ENCODE results near the gene ZNF423.

ZNF423 gene

DNA sequence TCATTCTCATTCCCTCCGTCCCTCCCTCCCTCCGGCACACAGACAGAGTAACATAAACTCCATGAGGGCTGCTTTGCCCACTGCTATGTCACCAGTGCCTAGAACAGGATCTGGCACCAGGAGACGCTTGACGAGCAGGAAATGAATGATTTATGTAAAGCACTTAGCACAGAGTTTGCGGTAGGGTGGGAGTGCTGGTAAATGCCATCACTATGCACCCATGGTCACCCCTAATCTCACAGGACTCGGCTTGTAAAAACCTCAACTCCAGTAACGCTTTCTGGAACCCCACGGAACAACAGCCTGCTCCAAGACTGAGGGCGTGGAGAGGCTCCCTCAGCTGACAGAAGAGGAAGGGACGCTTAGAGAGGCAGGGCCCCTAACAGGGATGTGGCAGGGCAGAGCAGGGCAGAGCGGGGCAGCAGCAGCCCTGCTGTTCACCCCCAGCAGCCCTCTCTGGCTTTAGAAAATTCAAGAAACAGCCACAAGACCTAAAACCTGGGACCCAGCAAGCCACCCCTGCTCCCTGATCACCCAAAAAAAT is 325.4 kb downstream of the ZNF423 start:
- DNase-seq (ENCODE audit: low spot score) = no peak

DNA sequence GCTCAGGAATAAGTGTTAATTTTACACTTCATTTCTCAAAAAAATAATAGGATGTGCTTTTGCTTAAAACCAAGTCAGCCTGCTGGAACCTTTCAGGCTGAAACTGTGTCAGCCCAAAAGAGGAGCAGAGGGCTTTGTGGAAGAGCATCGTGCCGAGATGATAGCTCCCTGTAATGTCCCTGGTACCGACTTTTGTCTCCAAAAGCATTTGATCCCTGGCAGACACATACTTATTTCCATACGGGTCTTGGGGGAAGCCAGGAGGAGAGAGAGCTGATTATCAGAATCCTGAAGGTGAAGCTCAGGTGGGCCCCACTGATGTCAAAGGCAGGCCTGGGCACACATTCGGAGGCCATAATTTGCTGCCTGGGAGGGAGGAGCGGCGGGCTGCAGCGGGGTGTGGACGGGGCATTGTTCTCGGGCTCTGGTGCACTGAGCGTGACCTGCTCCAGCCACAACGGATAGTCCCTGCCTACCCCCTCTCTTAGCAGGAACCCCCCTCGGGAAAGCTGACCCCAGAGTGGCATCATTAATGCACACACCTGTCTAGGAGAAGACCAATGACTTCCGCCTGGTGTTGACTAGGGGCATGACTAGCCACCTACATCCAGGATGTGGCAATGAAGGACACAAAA is 326.4 kb downstream of the ZNF423 start:
- DNase-seq (ENCODE audit: low spot score) = no peak

DNA sequence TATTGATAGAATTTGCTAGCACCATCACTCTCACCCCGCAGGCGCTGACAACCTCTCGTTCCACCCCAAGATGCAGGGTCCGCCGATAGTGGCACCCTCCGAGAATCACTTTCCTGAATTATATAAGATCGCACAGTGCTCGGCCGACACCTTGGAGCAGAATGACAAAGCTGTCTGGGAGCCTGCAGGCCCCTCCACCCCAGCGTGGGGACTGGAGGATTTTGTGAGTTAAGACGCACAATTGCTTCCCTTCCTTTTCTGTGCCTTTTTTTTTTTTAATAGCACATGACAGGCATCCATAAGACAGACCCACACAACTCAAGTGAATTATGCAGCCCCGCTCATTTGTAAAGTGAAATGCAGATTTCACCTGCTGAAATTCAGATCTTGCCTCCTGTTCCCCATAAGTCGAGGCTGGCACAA is 327.0 kb downstream of the ZNF423 start:
- DNase-seq (ENCODE audit: low spot score) = no peak

GRCh38 chr16:49528060-49528865 is 327.6 kb downstream of the ZNF423 start:
- peak; percentile 41 for DNase-seq (ENCODE audit: low spot score)

DNA sequence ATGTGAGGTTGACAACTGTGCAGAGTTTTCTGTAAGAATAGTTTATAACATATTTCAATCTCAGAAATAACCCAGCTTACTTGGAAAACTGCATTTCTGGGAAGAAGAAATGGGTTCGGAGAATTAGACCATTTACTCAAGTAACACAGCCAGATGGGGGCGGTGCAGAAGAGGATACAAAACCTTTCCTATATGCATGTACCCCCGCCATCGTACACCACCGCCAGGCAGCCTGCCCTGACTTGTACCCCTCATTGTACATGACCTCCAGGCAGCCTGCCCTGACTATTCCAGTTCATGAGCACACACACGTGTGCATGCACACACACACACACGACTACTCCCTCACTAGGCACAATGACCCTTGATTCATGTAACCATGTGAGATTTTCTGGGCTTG is 328.3 kb downstream of the ZNF423 start:
- DNase-seq (ENCODE audit: low spot score) = no peak

GRCh38 chr16:49526860-49527365 is 329.0 kb downstream of the ZNF423 start:
- DNase-seq (ENCODE audit: low spot score) = no peak

DNA sequence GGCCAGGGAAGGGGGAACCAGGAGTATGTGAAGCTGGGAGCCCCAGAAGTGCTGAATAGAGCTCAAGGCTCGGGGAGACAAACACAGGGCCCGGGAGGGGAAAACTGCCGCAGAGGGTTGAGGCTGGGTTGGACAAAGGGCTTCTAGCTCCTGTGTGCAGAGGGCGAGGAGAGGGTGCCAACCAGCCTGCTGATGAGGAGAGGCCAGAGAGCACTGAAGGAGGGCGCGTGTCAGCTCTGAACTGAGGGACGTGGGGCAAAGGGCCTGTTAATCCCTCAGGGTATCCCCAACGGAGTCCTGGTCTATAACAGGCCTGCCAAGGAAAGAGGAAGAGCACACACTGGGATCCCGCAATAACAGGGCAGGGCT is 331.0 kb downstream of the ZNF423 start:
- DNase-seq (ENCODE audit: low spot score) = no peak

- DNase-seq (ENCODE audit: low spot score) = no peak
These were observed 331.5 kb downstream of the ZNF423 start for GRCh38 chr16:49524216-49524946.

DNA sequence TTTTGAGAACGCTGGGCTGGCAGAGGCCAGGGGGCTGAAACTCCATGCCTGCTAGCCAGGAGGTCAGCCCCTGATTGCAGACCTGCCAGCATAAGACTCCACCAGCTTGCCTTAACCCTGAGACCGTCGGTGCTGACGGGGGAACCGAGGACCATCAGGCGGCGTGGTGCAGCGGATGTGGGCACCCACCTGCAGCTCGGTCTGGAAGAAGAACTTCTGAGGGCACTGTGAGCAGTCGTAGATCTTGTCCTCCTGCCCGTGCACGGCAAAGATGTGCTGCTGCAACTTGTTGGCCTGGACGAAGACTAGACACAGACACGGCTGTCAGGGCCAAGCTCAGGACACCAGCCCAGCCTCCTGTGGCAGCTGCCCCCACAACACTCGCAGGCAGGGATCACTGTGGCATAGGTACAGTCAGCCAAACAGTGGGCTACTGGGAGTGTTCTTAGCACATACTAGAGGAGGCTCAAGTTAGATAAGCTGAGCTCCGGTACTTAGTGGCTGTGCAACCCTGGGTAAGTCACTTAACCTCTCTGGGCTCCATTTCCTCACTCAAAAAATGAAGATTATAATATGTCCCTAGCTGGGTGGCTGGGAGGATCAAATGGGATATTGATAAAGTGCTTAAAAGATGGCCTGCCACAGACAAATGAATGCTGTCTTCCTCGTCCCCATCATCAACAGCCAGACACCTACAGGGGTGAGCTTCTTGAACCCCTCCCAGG is 332.3 kb downstream of the ZNF423 start:
- no peak for DNase-seq (ENCODE audit: low spot score)

DNA sequence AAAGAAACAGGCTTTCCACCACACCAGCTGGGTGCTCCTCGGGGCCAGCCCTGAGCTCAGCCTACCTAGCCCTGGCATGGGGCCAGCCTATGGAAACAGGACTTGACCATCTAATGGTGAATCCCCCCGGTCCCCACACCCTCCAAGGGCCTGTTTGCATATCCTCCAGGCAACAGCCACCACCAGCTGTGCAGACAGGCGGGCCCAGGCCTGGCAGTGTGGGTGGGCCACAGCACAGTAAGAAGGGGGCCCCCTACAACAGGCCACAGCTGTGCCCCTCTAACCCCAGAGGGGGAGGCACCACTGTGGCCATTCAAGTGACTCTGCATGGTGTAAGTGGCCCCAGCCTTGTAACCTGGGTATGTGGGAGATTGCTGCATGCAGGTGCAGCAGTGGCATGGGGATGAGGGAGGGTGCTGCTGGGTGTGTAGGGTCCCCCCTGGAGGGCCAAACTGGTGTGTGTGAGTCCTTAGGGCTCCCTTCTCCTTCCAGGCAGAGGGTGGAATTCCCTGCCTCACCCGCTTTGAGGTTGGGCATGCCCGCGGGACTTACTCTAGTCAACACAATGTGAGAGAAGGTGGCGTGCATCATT is 334.1 kb downstream of the ZNF423 start:
- DNase-seq (ENCODE audit: low spot score) = no peak

GRCh38 chr16:49520492-49521038 is 335.3 kb downstream of the ZNF423 start:
- DNase-seq (ENCODE audit: low spot score) = no peak

DNA sequence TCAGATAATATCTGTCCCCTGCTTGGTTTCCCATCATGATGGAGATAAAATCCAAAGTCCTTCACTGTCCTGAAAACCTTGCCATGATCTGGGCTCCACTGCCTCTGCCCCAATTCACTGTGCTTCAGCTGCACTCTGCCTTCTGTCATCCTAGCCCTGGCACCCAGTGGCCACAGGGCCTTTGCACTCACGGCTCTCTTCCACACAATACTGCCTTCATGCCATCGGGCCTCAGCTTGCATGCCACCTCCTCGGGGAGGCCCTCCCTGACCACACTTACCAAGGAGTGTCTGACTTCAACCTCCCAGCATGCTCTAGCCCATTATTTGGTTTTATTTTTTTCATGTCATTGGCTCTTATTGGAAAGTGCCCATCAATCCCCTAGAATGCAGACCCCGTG is 336.2 kb downstream of the ZNF423 start:
- DNase-seq (ENCODE audit: low spot score) = no peak

GRCh38 chr16:49519008-49519656 is 336.8 kb downstream of the ZNF423 start:
- no peak for DNase-seq (ENCODE audit: low spot score)

- DNase-seq (ENCODE audit: low spot score) = no peak
These were observed 339.4 kb downstream of the ZNF423 start for GRCh38 chr16:49516382-49517036.

DNA sequence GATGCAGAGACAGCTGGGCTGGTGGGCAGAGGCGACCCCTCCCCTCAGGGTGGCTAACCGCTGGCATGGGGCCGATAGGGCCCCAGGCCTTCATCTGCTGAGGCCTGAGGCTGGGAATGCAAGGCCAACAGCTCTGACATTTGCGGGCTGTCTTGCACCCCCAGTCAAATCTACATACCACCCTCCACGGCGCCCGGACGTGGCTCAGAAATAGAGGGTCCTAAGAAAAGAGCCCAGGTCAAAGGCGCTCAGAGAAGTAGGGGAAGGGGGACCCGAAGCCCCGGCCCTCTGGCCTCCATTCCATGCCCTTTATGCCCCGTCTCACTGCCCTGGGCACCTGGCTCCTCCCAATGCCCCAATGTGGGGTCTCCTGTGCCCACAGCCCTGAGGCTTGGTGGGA is 340.1 kb downstream of the ZNF423 start:
- no peak for DNase-seq (ENCODE audit: low spot score)

GRCh38 chr16:49515016-49515565 is 340.8 kb downstream of the ZNF423 start:
- DNase-seq (ENCODE audit: low spot score) = no peak

DNA sequence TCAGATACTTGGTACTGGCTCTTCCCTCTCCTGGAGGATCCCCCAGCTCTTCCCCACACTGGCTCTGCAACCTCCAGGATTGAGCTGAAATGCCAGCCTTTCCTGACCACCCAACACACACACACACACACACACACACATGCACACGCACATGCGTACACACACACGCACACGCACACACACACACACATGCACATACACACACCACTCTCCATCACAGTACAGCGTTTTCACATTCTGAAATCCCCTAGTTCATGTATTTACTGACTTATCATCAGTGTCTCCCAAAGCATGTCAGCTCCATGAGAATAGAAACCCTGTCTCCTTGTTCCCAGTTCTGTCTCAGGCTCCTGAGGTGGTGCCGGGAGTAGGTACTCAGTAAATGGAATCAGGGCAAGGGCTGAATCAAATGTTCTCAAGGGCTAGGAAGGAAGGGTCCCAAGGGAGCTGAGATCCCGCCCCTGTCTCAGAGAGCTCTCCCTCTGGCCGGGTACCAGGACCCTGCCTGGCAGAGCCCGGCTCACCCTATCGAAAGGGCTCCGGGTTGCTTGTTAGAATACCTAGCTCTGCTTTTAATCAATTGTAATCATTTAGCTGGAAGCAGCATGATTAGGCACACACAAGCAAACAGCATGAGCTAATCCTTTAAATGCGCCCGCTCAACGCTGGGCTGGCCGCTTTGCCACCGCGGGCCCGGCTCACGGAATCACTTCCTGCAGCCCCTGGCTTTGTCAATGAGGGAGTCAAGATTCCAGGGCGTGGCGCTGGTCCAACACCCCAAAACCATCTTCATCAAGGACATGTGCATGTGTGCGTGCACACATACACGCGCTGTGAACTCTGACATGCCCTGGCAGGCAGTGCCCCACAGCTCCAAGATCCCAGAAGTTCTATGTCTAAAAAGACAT is 341.6 kb downstream of the ZNF423 start:
- DNase-seq (ENCODE audit: low spot score) = no peak

- no peak for DNase-seq (ENCODE audit: low spot score)
These were observed 342.9 kb downstream of the ZNF423 start for GRCh38 chr16:49513040-49513439.
